Measurements from ENCODE around the gene NAALADL2. TPM values are rescaled to one million over a fixed set of nuclear protein-coding genes. Genes with fewer than 3 reads are reported as not detected.
"Not testable (repeated sequence)": the region's sequence is repeated elsewhere in the genome, so short reads cannot be mapped to it uniquely, and the experiment has no call there.

Gene NAALADL2
- total RNA-seq, 1 experiment from 2014 or later: 5.1 TPM

DNA sequence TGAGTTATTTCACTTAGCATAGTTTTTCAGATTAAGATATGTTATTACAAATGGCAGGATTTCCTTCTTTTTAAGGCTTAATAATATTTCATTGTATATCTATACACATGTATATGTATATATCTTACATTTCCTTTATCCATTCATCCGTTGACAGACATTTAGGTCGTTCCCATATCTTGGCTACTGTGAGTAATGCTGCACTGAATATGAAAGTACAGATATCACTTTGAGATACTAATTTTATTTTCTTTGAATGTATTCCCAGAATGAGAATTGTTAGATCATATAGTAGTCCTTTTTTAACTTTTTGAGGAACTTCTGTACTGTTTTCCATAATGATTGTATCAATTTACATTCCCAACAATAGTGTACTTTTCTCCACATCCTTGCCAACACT lies 270.4 kb downstream of the NAALADL2 start:
- DNase-seq (ENCODE audit: low read depth): no peak

DNA sequence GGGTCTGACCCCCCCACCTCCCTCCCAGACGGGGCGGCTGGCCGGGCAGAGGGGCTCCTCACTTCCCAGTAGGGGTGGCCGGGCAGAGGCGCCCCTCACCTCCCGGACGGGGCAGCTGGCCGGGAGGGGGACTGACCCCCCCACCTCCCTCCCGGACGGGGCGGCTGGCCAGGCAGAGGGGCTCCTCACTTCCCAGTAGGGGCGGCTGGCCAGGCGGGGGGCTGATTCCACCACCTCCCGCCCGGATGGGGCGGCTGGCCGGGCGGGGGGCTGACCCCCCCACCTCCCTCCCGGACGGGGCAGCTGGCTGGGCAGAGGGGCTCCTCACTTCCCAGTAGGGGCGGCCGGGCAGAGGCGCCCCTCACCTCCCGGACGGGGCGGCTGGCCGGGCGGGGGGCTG lies 272.7 kb downstream of the NAALADL2 start:
- not testable (repeated sequence) for DNase-seq (ENCODE audit: low read depth)

GRCh38 chr3:175132706-175133105 lies 273.6 kb downstream of the NAALADL2 start:
- not testable (repeated sequence) for DNase-seq (ENCODE audit: low read depth)

- DNase-seq (ENCODE audit: low read depth): no peak
Measured at GRCh38 chr3:175144368-175144767, 285.2 kb downstream of the NAALADL2 start.

GRCh38 chr3:175146258-175146657 lies 287.1 kb downstream of the NAALADL2 start:
- peak; percentile 31 for DNase-seq (ENCODE audit: low read depth)

DNA sequence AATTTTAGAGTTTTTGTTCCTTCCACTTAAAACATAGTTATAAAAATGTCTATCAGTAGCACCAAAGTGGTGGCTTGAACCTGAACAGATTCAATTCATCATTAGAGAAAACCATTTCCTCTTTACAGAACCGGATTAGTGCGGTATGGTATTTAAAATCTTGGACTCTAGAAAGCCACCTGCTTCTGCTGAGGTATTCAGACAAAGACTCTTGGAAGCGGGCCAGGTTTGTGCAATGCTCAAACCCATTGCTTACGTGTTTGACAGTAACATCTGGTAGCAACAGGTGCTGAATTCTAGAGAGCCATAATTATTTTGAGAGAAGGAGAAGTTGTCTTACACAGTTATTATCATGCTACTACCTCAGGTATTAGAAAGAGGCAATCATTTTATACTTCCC lies 290.5 kb downstream of the NAALADL2 start:
- DNase-seq (ENCODE audit: low read depth): peak; percentile 44

DNA sequence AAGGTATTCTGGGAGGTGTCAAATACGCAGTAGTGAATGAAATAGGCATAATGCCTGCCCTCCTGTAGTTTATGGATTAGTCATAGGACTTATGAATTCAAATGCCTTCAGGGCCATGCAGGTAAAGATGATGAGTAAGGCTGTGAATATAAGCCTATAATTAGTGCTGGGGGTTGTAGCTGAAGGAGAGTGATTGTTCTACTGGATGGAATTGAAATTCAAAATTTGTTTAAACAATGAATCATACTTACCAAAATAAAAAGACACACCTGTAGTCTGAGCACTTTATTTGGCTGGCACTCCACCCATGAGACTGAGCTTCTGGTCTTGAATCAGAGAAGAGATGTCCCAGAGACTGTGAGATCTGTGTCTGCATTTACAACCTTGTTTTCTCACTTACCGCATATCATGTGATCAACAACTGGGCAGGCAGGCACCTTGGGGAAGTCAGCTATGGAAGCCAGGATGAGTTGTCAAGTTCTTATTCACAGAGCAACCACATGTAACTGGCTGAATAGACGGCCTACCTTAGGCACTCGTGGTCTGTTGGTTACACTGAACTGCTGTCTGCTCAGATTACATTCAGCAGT lies 291.8 kb downstream of the NAALADL2 start:
- peak; percentile 88 for DNase-seq (ENCODE audit: low read depth)

- DNase-seq (ENCODE audit: low read depth): no peak
Measured at GRCh38 chr3:175153595-175153994, 294.5 kb downstream of the NAALADL2 start.

- no peak for DNase-seq (ENCODE audit: low read depth)
Measured at GRCh38 chr3:175155172-175155571, 296.0 kb downstream of the NAALADL2 start.

- no peak for DNase-seq (ENCODE audit: low read depth)
Measured at GRCh38 chr3:175159202-175159601, 300.1 kb downstream of the NAALADL2 start.

GRCh38 chr3:175161291-175161690 lies 302.2 kb downstream of the NAALADL2 start:
- DNase-seq (ENCODE audit: low read depth): no peak

DNA sequence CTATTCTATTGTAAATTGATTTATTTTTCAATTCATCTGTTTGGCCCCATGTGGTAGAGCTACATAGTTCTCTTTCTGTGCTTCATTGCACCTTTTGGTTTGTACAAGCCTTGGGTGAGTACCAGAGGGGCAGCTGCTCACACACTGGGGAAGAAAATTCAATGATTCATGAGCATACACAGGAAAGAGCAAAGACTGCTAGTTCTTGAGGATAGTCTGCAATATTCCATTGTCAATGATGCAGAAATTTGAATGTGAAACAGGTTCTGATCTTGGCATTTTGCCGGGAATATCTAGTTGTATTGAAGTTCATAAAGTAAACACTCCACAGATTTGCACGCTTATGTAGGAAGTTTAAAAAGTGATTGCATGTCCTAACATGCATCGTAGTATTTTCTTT lies 304.6 kb downstream of the NAALADL2 start:
- no peak for DNase-seq (ENCODE audit: low read depth)

DNA sequence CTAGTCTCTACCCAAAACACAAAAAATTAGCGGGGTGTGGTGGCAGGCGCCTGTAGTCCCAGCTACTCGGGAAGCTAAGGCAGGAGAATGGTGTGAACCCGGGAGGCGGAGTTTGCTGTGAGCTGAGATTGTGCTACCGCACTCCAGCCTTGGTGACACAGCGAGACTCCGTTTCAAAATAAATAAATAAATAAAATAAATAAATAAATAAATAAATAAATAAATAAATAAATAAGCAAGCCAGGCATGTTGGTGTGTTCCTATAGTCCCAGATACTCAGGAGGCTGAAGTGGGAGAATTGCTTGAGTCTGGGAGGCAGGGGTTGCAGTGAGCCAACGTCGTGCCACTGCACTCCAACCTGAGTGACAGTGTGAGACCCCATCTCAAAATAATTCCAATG lies 314.0 kb downstream of the NAALADL2 start:
- DNase-seq (ENCODE audit: low read depth): not testable (repeated sequence)

DNA sequence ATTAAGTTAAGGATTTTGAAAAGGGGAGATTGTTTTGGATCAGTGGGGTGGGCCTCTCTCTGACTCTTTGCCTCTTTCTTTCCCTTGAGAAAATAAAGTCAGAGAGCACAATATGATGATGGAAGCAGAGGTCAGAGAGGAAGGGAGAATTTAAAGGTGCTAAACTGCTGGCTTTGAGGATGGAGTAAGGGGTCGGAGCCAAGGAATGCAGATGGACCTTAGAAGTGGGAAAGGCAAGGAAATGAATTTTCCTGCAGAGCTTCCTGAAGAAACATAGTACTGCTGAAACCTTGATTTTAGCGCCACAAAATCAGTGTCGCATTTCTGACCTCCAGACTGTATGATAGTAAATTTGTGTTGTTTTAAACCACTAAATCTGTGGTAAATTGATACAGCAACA lies 317.4 kb downstream of the NAALADL2 start:
- DNase-seq (ENCODE audit: low read depth): no peak

DNA sequence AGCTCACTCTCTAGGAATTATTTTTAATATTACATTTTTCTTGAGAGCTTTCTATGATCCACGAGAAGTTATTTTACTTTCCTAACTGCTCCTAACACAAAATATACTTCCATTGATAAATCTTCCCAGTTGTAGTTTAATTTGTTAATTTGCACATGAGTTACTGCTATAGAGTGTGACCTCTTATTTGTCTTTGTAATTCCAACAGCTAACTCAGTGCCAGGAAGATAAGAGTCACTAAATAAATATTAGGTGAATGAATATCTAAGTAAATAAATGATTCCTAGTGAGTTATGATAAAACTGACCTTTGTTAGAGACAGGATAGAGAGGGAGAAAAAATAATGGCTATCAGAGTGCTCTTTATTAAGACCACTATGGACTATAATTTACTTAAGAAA lies 319.9 kb downstream of the NAALADL2 start:
- peak; percentile 39 for DNase-seq (ENCODE audit: low read depth)

GRCh38 chr3:175184392-175184791 lies 325.3 kb downstream of the NAALADL2 start:
- no peak for DNase-seq (ENCODE audit: low read depth)

DNA sequence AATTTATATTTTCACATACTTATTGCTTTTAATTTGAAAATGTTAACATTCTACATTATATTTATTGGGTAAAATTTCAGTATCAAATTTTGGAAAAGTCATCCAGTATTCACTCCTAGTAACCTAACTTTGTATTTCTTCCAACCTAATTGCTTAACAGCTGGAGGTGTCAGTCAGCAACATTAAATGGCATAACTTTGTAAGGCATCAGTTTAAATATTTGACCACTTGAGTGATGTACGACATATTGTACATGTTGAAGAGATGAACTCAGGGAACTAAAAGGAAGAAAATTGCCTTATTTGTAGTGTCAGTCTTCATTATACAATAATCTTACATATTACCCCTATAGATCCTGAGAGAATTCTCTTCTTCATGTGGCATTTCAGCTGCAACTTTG lies 326.8 kb downstream of the NAALADL2 start:
- DNase-seq (ENCODE audit: low read depth): no peak

GRCh38 chr3:175186511-175186910 lies 327.4 kb downstream of the NAALADL2 start:
- DNase-seq (ENCODE audit: low read depth): peak; percentile 40

DNA sequence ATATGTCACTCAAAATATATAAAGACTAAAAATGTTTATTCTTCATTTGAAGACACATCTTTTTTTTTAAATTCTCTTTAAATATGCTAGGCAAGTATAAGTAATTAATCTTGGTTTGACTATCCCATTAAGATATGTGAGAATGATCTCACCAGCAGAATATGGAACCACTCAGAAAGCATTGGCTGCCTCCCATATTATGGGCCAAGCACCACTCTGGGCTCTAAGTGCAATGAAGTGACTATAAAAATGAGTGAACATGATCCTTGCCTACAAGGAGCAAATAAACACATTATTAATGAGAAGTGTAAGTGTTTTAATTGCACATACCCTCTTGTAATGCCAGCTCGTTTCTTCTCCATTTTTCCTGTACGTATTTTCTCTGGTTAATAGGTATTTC lies 328.5 kb downstream of the NAALADL2 start:
- peak; percentile 30 for DNase-seq (ENCODE audit: low read depth)

- peak; percentile 22 for DNase-seq (ENCODE audit: low read depth)
Measured at GRCh38 chr3:175192536-175192935, 333.4 kb downstream of the NAALADL2 start.

GRCh38 chr3:175193815-175194518 lies 334.8 kb downstream of the NAALADL2 start:
- peak; percentile 76 for DNase-seq (ENCODE audit: low read depth)

GRCh38 chr3:175198991-175199783 lies 340.1 kb downstream of the NAALADL2 start:
- no peak for DNase-seq (ENCODE audit: low read depth)

GRCh38 chr3:175199961-175200360 lies 340.8 kb downstream of the NAALADL2 start:
- DNase-seq (ENCODE audit: low read depth): peak; percentile 54
